22Rv1 (cell line): ENCODE results near the gene UBE3B.

Experiments
- H3K27ac ChIP-seq: fragments of 450-650 bp; 2 replicates; pipeline ENCODE4 v1.5.1; 2017
- CTCF ChIP-seq: fragments of 450-650 bp; IDR thresholded peaks from 2 replicates; pipeline ENCODE4 v1.5.1; 2017; ENCODE audit warnings: mild to moderate bottlenecking
- ZFX ChIP-seq: fragments of 450-650 bp; IDR thresholded peaks from 2 replicates; pipeline ENCODE4 v1.6.1; 2017; ENCODE audit warnings: antibody characterized with exemption, borderline replicate concordance

Gene UBE3B

DNA sequence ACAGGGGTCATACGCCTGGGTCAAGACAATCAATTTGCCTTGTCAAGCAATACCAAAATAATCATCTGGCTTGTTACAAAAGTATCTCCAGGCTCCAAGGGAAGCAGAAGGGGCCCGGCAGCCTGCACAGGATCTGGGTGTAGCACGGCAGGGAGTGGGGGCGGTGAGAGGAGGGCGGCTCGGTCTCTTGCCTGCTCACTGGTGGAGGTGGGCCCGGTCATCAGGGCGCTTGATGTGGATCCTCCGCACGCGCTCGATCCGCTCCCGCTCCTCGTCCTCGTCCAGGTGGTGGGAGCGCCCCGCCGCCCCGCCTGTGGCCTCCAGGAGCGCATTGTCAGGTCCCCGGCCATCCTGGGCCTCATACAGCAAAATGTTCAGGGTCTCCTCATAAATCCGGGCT is 26.0 kb upstream of the UBE3B start:
- TF ChIP-seq CTCF (no peak), ZFX (no peak)
- no peak overlapping the region for H3K27ac ChIP-seq

DNA sequence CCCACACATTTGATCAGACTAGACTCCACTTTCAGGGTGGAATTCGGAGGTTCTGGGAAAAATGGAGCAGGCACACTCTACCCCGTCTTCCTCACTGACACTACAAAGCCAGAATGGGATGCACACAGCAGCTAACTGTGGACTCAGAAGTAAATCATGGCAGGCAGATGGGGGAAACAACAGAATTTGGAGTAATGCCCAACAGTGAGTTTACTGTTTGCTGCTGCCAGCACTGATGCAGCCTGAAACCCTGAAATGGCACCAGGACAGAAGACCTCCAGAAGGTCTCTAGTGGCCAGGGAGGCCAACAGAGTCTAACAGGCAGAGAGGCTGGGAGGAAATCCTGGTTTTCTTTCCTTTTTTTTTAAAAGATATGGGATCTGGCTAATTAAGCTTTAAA is 24.9 kb upstream of the UBE3B start:
- no peak for TF ChIP-seq CTCF
- TF ChIP-seq ZFX = no peak
- H3K27ac ChIP-seq = no peak overlapping the region

DNA sequence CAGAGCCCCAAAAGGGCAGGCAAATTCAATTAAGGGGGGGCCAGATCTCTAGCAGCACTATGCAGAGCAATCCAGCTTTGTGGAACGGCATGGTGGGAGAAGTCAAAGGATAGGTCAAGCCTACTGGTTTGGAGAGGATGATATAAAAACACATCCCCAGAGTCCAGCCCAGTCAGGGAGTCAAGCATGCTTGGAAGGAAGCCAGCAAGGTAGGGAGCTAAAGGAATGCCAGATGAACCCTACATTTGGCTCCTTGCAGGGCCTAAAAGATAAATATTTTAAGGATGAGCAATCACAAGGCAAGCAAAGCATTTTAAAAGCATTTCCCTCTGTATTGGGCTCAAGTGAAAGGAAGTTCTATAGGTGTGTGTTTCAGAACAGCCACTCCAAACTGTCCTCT is 21.7 kb upstream of the UBE3B start:
- no peak overlapping the region for H3K27ac ChIP-seq
- no peak for TF ChIP-seq ZFX
- TF ChIP-seq CTCF = no peak

GRCh38 chr12:109458086-109458485 is 19.3 kb upstream of the UBE3B start:
- no peak overlapping the region for H3K27ac ChIP-seq

GRCh38 chr12:109458771-109459208 is 18.6 kb upstream of the UBE3B start:
- H3K27ac ChIP-seq = no peak overlapping the region
- TF ChIP-seq CTCF (no peak), ZFX (no peak)

More at GRCh38 chr12:109458086-109458485, 19.3 kb upstream of the UBE3B start:
- TF ChIP-seq CTCF = no peak
- TF ChIP-seq ZFX = no peak

DNA sequence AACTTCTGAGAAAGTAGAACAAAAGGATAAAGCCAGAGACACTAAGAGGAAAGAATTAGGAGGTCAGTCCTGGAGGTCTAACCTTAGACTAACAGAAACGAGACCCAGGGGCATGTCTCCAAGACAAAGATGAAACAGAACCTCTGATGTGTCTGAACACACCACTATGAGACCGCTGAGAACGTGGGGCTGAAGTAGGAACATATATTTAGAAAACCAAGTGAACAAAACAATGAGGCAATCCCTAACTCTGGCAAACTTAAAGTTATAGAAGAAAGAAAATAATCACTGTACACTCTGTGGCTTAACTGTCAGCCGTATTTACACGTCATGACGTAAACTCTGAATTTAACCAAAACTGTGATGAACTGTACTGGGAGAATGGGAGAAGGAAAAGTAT is 18.2 kb upstream of the UBE3B start:
- TF ChIP-seq CTCF = no peak
- no peak for TF ChIP-seq ZFX
- no peak overlapping the region for H3K27ac ChIP-seq

- TF ChIP-seq CTCF (no peak), ZFX (no peak)
- peak overlapping the region; percentile 74 for H3K27ac ChIP-seq
Observed at GRCh38 chr12:109460538-109460937, 16.9 kb upstream of the UBE3B start.
